Measurements from ENCODE around the gene YY1.
"Not testable (repeated sequence)": the region's sequence is repeated elsewhere in the genome, so short reads cannot be mapped to it uniquely, and the experiment has no call there.

YY1 gene

GRCh38 chr14:100243020-100243419, 4.1 kb downstream of the YY1 start:
- DNase-seq (ENCODE audit: low spot score): no peak

GRCh38 chr14:100246809-100247428, 8.0 kb downstream of the YY1 start:
- DNase-seq (ENCODE audit: low spot score): peak; percentile 46

GRCh38 chr14:100250732-100251465, 12.0 kb downstream of the YY1 start:
- DNase-seq (ENCODE audit: low spot score): no peak

- no peak for DNase-seq (ENCODE audit: low spot score)
Observed at GRCh38 chr14:100252684-100253083, 13.7 kb downstream of the YY1 start.

GRCh38 chr14:100256339-100256895, 17.5 kb downstream of the YY1 start:
- no peak for DNase-seq (ENCODE audit: low spot score)

GRCh38 chr14:100261621-100262020, 22.7 kb downstream of the YY1 start:
- no peak for DNase-seq (ENCODE audit: low spot score)

GRCh38 chr14:100262545-100262944, 23.6 kb downstream of the YY1 start:
- no peak for DNase-seq (ENCODE audit: low spot score)

GRCh38 chr14:100263141-100263540, 24.2 kb downstream of the YY1 start:
- DNase-seq (ENCODE audit: low spot score): no peak

- no peak for DNase-seq (ENCODE audit: low spot score)
Observed at GRCh38 chr14:100267990-100268389, 29.0 kb downstream of the YY1 start.

GRCh38 chr14:100268591-100269207, 29.8 kb downstream of the YY1 start:
- no peak for DNase-seq (ENCODE audit: low spot score)

GRCh38 chr14:100271247-100271939, 32.4 kb downstream of the YY1 start:
- DNase-seq (ENCODE audit: low spot score): no peak

- no peak for DNase-seq (ENCODE audit: low spot score)
Observed at GRCh38 chr14:100274250-100274649, 35.3 kb downstream of the YY1 start.

- no peak for DNase-seq (ENCODE audit: low spot score)
Observed at GRCh38 chr14:100275214-100275613, 36.3 kb downstream of the YY1 start.

GRCh38 chr14:100278702-100279101, 39.8 kb downstream of the YY1 start:
- no peak for DNase-seq (ENCODE audit: low spot score)

GRCh38 chr14:100279133-100279532, 40.2 kb downstream of the YY1 start:
- no peak for DNase-seq (ENCODE audit: low spot score)

GRCh38 chr14:100279563-100279962, 40.6 kb downstream of the YY1 start:
- DNase-seq (ENCODE audit: low spot score): no peak

- no peak for DNase-seq (ENCODE audit: low spot score)
Observed at GRCh38 chr14:100281286-100282082, 42.5 kb downstream of the YY1 start.

- no peak for DNase-seq (ENCODE audit: low spot score)
Observed at GRCh38 chr14:100282083-100282350, 43.1 kb downstream of the YY1 start.

GRCh38 chr14:100282766-100283419, 43.9 kb downstream of the YY1 start:
- no peak for DNase-seq (ENCODE audit: low spot score)

- DNase-seq (ENCODE audit: low spot score): not testable (repeated sequence)
Observed at GRCh38 chr14:100283436-100283835, 44.5 kb downstream of the YY1 start.
